ENCODE measurements around the gene MYO1D.
A peak's percentile ranks its signal among the peaks of the same experiment; 100 is the strongest.

The MYO1D gene

DNA sequence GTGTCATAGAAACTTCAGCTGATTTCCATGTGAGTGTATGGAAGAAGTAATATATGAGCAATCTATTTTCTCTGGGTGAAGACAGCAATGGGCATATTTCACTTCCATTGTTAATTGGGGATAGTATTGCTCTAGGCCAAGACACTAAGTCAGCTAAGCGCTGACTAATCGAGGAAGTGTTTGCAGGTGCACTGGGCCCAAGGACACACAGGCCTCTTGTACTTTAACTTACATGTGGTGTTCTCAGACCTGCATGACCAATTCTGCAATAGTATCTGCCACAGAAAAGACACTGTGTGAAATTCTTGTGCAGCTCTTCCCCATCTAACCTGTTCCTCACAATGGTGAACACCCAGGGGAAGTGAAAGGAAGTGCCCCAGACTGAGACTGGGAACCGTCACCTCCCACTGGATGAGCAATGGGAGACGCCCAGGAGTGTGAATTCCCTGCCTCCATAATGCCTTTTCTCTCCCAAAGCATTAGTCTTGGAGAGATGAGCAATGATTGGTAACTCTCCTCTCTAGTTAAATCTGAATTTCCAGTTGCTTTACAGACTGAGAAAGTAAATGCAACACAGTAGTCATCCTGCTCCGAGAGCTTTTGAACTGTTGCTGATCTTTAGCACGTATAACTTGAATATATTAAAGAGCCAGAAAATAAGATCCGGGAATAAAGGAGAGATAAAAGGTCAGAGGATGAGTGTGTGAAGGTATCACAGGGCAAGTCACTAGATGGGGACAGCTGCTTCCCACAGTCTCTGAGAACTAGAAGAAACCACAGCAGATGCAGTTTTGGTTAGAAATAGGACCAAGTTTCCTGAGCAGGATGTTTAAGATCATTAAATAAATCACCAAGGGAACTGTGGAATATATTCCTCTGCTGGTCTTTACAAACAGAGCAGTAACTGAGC, 307.5 kb downstream of the MYO1D start:
- no peak for DNase-seq (ENCODE audit: low read depth in 2 of 2)

DNA sequence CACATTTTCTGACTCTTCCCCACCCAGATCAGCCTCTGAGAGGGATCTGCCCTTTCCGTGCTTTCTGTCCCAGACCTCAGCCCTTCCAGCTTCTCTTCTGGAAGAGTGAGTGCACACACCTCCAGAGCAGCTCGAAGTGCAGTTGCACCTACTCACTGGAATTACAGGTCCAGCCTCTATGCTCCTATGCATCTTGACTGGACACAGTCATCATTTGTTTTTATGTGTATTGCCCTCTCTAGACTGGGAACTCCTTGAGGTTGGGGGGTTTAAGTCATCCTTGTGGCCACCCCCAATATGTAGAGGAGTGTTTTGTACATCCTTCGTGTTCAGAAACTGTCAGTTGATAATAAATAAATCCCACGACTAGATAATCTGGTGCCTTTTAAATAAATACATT, 308.2 kb downstream of the MYO1D start:
- DNase-seq (ENCODE audit: low read depth in 2 of 2): no peak

DNA sequence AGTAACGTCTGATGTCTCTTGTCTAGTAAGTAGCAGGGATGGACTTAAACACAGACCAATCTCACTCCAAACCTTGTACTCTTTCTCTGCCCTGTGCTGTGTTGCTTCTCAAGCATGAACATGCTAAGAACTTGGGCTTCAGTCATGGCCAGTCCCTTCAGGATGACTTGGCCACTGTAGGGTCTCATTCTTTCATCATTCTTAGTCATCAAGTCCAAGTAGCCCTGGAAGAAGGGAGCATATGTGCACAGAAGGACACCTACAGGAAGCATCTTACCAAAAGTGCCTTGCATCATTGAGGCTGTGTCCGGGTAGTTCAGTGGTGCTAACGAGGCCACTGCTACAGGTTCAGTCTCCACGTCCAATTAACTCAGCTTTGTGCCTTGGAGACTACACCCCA, 309.4 kb downstream of the MYO1D start:
- no peak for DNase-seq (ENCODE audit: low read depth in 2 of 2)

DNA sequence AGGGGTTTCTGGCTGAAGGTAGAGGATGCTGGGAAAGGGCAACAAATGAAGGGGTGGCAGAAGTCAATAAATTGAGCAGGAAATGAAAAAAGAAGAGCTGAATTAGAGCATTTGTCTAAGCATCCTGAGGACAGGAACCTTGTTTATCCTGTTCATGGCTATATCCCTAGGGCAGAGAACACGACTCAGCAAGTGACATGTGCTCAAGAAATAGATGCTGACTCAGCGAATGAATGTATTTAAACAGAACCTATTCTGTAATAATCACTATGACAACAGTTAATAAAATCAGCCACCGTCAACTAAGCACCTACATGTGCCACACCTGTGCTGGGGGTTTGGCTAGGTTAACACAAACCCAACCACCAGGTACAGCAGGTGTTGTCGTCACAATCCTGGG, 309.8 kb downstream of the MYO1D start:
- no peak for DNase-seq (ENCODE audit: low read depth in 2 of 2)

DNA sequence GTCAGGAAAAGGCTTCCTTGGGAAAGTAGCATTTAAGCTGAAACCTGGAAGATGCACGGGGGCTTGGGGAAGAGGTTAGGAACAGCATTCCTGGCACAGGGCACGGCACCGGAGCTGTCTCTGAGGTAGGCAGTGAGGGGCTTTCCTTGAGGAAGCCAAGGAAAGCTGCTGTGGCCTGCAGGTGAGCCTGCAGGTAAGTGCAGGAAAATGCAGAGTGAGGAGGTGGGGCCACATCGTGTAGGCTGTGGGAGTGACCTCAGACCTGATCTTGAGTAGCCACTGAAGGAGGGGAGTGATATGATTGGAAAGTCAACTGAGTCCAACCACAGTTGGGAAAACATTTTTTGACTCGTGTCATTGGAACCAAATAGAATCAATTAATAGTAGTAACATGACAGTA, 310.6 kb downstream of the MYO1D start:
- no peak for DNase-seq (ENCODE audit: low read depth in 2 of 2)

DNA sequence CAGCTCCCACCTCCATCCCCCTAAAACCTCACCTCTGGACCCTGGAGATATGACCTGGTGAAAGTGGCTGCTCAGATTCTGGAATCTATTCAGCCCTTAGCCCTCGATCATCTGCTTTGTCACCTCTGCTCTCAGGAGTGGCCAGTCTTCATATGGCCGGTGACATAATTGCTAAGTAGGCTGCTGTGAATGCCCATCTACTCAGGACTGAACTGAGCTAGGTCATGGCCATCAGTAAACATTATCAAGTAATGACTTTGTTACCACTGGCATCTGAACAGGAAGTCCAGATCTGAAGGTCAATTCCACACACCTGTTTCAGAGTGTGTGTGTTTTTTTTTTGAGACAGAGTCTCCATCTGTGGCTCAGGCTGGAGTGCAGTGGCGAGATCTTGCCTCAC, 311.5 kb downstream of the MYO1D start:
- no peak for DNase-seq (ENCODE audit: low read depth in 2 of 2)

DNA sequence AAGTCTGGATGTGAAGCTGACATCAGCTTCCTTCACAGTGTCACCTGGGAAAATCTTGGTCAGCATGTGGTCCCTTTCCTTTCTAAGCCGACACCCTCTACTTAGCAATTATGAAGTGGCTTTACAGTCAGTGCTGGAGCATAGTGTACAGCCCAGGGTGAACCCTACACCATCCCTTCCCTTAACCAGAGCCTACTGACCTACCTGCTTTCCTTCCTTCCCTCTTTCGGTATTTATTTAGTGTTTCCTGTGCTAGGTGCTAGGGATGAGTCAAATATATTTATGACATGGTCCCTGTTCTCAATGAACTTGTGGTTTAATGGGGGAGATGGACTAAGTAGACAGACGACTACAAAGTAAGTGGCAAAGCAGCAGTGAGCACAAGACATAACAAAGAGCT, 312.6 kb downstream of the MYO1D start:
- DNase-seq (ENCODE audit: low read depth in 2 of 2): peak in 1 of 2 donors; percentile 7

DNA sequence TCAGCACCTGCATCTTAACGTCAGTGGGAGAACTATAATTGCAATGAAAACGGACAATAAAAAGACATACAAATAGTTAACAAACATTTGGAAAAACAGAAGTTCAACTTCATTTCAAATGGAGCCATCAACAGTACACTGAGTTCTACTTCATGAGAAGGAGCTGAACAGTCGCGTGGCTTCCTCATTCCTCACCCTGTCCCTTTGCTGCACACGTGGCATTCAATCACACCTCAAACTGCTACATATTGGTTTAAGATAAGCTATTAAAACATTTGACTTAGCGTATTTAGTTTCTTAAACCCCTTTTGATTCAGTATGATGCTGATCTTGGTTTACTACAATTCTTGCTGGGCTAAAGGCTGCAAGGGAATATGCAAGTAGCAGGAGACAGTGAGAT, 313.3 kb downstream of the MYO1D start:
- no peak for DNase-seq (ENCODE audit: low read depth in 2 of 2)

DNA sequence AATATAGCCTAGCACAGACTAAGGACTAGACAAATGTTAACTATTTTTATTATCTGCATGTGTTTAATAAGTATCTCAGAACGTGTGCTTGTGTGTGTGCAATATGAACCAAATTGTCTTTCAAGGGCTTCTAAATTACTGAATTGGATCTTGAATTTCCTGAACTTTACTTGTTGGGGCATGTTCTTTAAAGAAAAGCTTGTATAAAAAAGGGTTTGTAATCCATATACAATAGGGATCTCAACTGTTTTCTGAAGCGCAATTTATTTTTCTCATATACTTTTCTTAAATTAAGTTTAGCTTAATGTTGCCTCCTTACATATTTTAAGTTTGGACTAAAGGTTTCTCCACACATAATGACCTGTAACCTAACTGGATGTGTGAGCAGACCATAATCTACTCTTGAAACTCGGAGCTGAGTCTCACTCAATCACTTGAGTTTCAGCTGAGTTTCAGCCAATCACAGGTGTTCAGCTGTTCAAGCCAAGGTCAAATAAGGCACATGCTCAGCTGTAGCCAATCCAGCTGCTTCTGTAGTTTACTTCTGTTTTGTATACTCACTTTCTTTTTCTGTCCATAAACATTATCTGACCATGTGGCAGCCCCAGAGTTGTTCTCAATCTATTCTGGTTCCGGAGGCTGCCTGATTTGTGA, 317.8 kb downstream of the MYO1D start:
- no peak for DNase-seq (ENCODE audit: low read depth in 2 of 2)

DNA sequence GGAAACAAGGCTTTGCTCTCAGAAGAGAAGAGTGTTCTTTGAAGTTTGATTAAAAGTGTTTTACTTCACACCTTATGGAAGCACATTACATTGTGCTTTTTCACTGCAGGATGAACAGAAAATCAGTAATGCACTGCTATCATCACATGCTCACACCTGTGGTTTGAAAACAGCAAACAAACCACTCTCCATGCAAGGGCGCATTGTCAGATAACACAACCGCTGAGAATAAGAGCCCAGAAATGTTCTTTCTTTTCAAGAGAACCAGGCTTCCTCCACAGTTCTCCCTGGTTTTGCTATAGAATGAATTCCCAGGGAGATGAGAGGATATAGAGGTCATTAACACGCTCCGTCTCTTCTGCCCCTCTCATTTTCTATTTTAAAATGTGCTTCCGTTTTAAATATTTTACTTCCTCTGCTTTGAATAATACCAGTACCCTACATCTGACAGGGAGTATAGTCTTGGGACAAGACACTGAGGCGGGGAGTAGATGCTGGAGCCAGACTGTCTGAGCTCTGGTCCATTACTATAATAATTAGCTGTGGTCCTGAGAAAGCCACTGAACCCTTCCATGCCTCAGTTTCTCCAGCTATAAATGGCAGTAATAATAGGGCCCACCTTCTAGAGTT, 318.5 kb downstream of the MYO1D start:
- DNase-seq (ENCODE audit: low read depth in 2 of 2): no peak

DNA sequence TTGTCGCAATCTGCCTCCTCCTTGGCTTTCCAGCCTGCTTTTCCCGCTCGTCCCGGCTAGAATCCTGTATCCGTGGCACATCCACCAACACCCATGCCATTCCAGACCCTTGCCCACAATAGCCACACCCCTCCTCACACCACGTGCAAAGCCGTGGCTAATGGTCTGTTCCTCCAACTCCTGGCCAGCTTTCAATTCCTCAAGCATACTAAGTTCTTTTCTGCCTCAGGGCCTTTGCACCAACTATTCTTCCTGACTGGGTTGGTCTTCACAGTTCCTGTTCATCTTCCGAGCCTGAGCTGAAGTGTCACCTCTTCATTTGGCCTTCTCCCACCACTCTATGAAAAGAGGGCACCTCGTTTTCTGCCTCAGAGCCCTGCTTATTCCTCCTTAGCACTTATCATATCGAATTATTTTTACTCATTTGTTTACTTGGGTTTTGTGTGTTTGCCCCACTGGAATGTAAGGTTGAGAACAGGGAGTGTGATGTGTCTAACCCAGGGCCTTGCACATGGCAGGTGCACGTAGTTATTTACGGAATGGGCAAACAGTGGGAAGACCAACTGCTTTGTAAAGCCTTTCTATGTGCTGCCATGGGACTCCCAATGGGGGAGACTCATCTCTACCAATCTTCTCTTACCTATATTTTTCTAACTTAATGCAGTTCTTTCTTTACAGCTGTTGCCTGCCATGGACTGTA, 321.2 kb downstream of the MYO1D start:
- no peak for DNase-seq (ENCODE audit: low read depth in 2 of 2)

DNA sequence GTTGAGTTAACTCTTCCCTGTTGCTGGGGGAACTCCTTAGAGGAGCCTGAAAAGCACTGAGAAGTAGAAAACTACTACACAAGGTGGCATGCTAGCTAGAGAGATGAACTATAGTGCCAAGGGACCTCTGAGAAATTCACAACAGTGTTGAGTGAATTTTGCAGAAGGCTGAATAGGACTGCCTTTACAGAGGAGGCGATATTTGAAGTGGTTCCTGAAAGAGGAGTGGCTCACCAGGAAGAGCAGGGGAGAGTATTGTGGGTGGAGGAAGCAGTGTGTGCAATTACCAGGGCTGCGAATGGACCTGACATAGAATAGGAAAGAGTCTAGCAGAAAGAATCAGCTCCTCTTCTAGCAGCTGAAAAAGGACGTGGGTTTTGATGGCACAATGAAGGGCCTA, 323.8 kb downstream of the MYO1D start:
- DNase-seq (ENCODE audit: low read depth in 2 of 2): no peak

DNA sequence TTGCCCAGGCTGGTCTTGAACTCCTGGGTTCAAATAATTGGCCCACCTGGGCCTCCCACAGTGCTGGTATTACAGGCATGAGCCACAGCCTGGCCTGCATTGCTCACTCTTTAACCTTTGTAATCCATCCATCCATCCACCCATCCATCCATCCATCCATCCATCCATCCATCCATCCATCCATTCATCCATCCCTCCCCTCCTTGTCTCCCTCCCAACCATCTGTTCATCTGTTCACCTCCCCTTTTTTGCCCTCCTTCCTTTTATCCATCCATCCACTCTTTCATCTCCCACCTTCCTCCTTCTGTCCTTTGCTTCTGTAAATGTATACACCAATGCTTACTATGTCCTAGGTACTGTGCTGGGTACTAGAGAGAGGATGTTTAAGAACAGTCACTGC, 324.6 kb downstream of the MYO1D start:
- DNase-seq (ENCODE audit: low read depth in 2 of 2): no peak

DNA sequence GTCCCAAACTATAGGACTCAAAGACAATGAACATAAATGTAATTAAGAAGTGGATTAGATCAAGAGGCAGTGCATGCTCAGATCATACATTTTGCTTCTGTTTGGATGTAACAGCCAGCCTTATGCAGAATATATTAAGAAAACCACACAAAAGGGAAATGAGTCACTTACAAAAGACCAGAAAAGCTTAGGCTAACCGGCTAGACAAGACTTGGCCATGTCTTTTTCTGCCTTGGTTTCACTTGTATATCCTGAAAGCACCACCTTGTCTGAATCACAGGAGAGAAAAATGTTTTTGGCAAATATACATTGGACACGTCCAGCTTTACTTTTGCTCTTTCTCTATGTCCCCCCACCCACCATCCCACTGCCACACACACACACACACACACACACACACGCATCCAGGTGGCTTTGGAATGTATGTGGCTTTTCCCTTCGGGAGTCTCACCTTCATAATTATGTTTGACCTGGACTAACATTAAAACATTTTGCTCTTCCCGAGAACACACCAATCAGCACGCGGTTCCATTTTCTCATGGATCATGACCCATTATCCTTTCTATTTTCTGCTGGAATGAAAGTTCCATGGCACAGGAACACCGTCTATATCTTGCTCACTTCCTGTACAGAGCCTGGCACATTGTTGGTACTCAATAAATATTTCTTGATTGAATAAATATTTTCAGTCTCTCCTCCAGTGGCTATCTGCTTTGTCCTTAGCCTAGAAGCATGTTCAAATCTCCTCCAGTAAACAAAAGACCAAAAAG, 325.6 kb downstream of the MYO1D start:
- DNase-seq (ENCODE audit: low read depth in 2 of 2): no peak

DNA sequence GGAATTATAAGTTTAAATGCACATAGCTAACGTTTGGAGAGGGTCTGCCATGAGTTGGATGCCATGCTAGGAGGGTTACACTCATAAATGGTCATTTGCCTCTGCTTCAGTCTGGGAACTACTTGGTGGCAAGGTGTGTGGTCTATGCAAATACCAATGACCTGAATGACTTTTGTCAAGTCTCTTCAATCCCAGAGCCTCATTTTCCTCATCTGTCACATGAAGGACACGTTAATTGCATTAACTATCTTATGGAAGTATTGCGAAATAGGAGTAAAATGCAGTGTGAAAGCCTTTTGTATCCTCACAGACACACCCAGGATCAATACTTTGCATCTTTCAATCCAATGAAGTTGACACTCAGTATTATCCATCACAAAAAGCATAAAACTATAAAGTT, 327.4 kb downstream of the MYO1D start:
- DNase-seq (ENCODE audit: low read depth in 2 of 2): no peak

DNA sequence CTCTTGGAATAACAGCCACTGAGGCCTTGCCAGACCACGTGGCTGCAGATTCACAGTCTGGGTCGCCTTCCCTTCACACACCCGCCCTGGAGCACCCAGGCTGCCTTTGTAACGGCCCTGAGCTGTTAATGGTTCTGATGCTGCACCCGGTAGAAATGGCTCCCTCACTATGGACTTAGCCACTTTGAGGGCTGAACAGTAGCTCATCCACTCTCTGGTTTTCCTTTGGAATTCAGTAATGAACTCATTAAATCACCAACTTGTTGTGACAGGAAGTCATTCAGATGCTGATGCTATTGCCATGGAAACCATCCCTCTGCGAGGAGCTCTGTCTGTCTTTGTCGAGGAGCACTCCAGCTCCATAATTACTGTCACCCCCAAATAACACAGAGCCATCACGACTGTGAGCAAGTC, 330.9 kb downstream of the MYO1D start:
- no peak for DNase-seq (ENCODE audit: low read depth in 2 of 2)

DNA sequence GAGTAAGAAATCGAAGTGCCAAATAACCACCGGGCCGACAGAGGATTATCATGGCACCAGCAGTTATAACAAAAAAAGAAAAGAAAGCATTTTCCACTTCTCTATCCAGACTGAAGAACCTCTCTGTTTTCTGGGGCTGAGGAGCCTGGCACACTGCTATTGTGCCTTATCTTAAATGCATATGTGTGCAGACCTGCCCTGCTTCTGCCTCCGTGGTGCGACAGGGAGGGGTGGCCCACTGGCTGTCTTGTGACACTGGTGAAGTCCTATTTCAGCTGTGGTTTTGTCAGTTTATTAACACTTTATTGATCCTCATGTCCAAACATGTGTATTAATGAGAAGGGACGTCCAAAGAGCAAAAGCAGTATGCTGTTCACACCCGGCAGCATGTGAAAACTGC, 334.7 kb downstream of the MYO1D start:
- no peak for DNase-seq (ENCODE audit: low read depth in 2 of 2)

DNA sequence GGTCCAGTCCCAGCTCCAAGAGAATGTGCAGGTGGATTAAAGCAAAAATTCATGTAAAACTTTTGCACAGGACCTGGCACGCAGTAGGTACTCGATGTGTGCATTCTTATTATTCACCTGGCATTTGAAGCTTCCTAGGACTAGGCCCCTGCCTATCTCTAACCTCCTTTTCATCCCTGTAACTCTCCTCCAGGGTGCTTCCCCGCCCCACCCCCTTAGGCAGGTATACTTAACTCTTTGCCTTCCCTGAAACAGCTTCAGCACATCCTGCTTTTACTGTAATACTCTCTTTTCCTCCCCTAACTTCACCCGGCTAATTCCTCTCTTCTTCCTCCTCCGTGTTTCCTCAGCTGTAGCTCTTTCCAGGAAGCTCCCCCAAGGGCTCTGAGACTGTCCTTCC, 335.3 kb downstream of the MYO1D start:
- DNase-seq (ENCODE audit: low read depth in 2 of 2): no peak

DNA sequence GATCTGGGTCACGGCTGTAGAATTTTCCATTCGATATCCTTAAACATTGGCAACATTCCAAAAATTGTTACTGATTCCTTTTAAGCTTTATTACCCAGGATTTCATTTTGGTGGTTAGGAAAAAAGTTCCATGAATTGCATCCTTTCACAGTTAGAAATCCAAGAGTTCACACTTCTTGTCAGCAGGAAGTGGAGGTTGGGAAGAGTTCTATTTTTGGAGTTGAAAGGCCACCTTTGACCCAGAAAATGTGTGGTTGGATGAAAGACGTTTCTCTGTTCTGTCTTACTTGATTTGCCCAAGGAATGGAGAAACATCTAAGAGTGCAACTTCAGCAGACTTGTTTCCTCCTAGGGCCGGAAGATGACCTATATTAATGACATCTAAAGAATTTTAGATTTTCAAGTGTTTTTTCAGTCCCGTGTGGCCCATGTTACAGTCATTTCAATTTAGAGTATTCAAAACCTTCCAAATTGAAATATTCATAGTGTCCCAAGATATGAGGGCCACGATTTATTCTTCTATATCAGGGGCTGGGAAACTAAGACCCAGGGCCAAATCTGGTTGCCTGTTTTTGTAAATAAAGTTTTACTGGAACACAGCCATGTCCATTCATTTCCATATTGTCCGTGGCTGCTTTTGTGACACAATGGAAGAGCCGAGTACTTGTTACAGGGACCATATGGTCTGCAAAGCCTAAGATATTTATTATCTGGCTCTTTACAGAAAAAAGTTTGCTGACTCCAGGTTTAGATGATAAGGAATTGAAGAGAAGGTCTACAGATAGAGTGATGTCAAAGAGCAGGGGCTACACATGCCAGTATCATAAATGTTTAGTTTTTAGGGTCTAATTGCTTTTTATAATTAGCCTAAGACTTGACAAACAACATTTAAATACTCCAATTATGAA, 339.9 kb downstream of the MYO1D start:
- DNase-seq (ENCODE audit: low read depth in 2 of 2): no peak

DNA sequence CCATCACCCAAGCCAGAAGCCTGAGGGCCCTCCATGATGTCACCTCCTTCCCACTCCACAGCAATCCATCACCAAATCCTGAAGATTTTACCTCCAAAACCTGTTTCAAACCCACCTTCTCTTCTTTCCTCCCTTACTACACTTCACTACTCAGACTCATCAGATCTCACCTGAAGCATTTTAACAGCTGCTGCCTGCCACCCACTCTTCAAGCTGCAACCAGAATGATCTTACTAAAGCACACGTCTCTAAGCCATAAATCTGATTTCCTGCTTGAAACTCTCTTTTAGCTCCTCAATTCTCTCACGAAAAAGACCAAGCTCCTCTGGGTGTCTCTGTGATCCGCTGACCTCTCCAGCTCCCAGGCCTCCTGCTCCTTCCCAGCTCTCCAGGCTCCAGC, 343.6 kb downstream of the MYO1D start:
- no peak for DNase-seq (ENCODE audit: low read depth in 2 of 2)

DNA sequence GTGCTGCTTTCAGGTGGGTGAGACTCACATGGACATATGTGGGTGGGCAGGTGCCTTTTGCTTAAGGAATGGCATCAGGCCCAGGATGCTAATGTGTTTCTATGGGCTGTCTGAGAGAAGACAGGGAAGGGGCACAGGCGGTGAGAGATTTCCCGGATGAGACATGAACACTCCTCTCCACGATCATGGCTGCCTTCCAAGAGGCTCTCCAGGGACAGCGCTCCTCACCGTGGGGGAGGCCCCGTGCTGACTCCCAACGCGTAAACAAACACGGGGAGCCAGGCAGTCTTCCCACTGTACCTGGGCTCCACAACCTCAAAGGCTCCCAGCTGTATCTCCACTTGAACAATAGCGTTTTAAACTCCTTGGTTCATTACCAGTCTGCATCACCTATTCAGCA, 347.3 kb downstream of the MYO1D start:
- no peak for DNase-seq (ENCODE audit: low read depth in 2 of 2)

Data from activated CD4-positive, alpha-beta T cell treated with anti-CD3 and anti-CD28 coated beads for 24 hours (primary cell).